Choroid plexus epithelial cell (primary cell): ENCODE results near the gene ZNF598.
A peak's percentile ranks its signal among the peaks of the same experiment; 100 is the strongest.
"Not testable (repeated sequence)": the region's sequence is repeated elsewhere in the genome, so short reads cannot be mapped to it uniquely, and the experiment has no call there.

Experiments
- DNase-seq: peaks from one replicate; pipeline ENCODE4 v3.0.0-alpha.2; 2010; ENCODE audit warnings: low read depth
- H3K4me3 ChIP-seq: 2 replicates; pipeline ENCODE4 v1.5.1; 2011; ENCODE audit warnings: low read depth, mild to moderate bottlenecking, control low read depth, low read length, moderate library complexity
- TF ChIP-seq, protein P1 (sequence below): conservative IDR thresholded peaks from 2 replicates; pipeline ENCODE4 v1.5.1; 2011; ENCODE audit warnings: low read depth, mild to moderate bottlenecking, control low read depth, inconsistent platforms, low read length, moderate library complexity

The ZNF598 gene

DNA sequence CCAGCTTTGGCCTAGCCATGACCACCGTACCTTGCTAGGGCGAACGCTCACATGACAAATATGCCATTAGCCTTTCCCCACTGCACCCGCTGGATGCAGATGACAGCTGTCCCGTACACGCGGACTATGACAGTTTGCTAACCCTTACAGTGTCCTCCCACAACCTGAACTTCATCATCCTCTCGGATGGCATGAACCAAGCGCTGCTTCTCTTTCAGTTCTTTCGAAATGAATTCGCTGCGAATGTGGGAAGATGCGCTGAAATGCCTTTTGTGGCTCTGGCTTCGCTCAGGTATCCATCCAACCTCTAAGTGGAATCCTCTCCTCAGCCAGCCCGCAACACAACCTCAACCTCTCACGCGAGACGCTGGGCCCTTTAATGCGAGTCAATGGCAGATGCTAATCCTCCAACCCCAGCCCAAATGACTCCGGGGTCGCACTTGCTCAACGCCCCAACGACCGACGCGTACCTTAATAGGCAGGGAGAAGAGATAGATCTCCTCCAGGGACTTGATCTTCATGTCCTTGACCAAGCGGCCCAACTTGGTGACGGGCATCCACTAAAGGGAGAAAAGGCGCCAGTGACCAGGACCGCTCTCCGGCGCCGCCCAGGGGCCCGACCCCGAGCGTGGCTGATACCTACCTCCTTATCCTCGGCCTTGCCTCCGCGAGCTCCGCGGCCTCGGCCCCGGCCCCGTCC, 45.7 kb downstream of the ZNF598 start:
- TF ChIP-seq, protein P1, sequence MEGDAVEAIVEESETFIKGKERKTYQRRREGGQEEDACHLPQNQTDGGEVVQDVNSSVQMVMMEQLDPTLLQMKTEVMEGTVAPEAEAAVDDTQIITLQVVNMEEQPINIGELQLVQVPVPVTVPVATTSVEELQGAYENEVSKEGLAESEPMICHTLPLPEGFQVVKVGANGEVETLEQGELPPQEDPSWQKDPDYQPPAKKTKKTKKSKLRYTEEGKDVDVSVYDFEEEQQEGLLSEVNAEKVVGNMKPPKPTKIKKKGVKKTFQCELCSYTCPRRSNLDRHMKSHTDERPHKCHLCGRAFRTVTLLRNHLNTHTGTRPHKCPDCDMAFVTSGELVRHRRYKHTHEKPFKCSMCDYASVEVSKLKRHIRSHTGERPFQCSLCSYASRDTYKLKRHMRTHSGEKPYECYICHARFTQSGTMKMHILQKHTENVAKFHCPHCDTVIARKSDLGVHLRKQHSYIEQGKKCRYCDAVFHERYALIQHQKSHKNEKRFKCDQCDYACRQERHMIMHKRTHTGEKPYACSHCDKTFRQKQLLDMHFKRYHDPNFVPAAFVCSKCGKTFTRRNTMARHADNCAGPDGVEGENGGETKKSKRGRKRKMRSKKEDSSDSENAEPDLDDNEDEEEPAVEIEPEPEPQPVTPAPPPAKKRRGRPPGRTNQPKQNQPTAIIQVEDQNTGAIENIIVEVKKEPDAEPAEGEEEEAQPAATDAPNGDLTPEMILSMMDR, result peak; percentile 26
- H3K4me3 ChIP-seq, result peak overlapping the region; percentile 95
- peak; percentile 41 for DNase-seq

DNA sequence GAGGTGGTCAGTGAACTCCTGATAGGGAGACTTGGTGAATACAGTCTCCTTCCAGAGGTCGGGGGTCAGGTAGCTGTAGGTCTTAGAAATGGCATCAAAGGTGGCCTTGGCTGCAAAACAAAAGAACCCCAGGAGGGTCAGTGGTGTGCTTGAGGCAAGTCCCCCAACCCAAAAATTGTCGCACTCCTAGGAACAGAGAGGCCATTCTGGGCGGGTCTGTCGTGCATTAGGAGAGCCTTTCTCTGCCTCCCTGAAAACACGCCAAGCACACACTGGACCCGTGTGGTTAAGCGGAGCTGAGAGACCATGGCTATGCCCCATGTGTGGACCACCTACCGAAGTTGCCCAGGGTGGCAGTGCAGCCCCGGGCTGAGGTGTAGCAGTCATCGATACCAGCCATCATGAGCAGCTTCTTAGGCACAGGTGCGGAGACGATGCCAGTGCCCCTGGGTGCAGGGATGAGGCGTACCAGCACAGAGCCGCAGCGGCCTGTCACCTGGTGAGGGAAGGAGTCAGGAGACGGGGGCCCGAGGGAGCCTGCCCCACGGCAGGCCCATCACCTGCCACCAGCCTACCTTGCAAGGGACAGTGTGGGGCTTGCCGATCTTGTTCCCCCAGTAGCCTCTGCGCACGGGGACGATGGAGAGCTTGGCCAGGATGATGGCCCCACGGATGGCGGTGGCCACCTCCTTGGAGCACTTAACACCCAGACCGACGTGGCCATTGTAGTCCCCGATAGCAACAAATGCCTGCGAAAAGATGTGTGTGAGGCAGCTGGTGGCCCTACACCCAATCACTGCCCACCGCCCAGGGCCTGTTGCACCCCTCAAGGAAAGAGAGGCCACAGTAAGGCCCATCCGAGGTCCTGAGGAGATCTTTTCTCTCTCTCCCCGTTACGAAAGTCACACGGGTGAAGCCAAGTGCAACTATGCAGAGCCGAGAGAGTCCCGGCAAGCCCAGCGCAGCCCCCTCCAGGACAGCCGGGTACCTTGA, 47.2 kb downstream of the ZNF598 start:
- H3K4me3 ChIP-seq, result peak overlapping the region; percentile 39
- DNase-seq, result not testable (repeated sequence)

DNA sequence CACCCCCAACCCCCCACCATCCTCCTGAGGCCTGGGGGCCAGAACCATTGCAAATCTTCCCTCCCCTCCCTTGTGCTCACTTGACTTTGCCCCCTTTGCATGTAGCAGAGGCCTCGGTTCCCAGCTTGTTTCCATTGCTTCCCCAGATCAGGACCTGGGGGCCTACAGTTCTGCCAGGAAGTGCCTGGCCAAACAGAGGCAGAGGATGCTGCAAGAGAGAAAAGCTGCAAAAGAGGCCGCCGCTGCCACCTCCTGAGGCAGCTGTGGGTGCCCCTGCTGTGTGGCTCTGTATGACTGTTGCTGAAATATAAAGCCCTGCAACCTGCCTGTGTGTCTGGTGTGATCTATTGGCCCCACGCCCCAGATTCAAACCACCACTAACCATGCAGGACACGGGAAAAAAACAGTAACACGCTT, 48.0 kb downstream of the ZNF598 start:
- DNase-seq, result no peak
- TF ChIP-seq, protein P1, result no peak
- H3K4me3 ChIP-seq, result no peak overlapping the region

DNA sequence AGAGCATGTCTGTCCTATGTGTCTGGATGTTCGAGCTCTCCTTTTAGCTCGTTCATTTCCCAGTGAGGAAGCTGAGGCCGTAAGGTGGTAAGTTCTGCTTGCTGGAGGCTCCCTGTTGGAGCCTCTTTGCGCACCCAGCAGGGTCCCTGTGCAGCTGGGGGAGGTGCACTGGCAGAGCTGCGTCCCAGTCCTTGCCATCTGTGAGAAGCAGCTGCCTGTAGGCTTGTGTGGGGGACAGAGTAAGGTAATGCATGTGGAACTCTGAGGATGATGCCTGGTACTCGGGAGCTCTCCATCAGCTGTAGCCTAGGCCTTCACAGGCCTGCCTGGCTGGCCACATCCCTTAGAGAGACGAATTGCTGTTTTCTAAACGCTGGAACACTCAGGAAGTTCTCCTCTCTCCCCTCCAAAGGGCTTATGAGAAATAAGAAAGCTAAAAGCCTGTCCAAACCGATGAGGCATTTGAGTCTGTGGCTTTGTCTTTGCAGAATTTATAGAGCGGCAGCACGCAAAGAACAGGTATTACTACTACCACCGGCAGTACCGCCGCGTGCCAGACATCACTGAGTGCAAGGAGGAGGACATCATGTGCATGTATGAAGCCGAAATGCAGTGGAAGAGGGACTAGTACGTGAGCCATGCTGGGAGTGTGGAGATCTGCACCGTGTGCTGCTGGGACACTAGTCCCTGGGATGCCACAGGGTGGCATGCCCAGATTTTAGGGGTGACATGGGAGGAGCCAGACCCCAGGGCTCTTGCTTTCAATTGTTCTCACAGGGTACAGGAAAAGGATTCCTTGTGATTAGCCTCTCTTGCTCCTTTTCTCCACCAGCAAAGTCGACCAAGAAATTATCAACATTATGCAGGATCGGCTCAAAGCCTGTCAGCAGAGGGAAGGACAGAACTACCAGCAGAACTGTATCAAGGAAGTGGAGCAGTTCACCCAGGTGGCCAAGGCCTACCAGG, 48.7 kb downstream of the ZNF598 start:
- TF ChIP-seq, protein P1, result no peak
- DNase-seq, result peak; percentile 45
- peak overlapping the region; percentile 92 for H3K4me3 ChIP-seq

DNA sequence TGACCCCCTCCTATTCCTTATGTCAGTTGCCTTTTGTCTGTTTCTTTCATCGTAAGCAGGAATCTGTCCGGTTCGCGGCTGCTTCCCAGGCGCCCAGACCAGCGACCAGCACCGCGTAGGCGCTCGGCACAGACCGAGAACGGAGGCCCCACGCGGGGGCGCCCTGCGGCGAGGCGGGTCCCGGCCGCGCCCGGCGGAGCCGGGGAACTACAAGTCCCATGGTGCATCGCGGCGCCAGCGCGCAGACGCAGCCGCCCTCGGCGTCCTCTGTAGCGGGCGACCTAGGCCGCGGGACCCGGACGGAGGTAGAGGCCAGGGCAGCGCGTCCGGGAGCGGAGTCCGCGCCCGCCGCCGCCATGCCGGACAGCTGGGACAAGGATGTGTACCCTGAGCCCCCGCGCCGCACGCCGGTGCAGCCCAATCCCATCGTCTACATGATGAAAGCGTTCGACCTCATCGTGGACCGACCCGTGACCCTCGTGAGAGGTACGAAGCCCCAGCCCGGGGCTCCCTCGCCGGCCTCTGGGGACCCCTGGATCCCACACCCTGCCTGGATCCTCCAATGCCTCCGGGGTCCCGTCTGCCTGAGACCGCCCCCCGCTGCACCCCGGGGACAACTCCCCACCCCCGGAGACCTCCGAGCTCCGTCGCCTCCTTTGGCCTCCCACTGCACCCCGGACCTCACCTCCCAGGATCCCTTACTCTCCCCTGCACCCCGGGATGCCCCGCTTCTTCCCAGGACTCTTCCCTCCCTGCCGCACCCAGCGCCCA, 50.2 kb downstream of the ZNF598 start, which contains the start of gene NDUFB10:
Gene NDUFB10, plus strand, starts transcription at position 270 of the 771 bp plus-strand sequence. Its CDS starts 87 bp downstream, at position 357.
- H3K4me3 ChIP-seq, result peak within 1 kb of the TSS; percentile 92
- peak; percentile 90 for DNase-seq
- TF ChIP-seq, protein P1, result peak; percentile 40

DNA sequence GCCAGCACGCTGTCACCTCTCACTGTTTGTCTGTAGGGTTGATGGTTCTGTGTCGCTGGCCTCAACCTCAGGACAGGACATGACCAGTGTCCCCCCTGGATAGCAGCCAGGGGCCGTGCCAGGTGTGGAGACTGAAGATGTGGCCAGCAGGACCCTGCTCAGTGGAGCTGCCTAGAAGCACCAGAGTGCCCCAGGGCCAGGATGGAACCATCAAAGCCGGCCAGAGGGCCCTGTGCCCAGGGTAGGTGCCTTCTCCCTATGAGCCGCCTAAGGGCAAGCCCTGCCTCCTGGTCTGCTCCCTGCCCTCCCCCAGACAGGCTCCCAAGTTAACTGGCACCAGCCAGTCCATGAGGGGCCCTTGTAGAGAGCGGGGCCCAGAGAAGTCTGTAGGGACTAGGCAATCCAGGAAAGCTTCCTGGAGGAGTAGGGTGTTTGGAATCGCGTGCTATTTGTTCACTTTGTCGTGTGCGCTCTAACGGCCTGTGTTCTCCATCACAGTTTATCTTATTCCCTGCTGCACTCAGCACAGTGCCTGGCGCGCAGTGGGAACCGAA, 50.8 kb downstream of the ZNF598 start:
- DNase-seq, result no peak
- TF ChIP-seq, protein P1, result no peak
- peak overlapping the region; percentile 92 for H3K4me3 ChIP-seq

DNA sequence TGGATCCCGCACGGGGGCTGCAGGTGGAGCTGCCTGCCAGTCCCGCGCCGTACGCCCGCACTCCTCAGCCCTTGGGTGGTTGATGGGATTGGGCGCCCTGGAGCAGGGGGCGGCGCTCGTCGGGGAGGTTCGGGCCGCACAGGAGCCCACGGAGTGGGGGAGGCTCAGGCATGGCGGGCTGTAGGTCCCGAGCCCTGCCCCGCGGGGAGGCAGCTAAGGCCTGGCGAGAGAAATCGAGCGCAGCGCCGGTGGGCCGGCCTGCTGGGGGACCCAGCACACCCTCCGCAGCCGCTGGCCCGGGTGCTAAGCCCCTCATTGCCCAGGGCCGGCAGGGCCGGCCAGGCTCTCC, 51.5 kb downstream of the ZNF598 start:
- not testable (repeated sequence) for DNase-seq, H3K4me3 ChIP-seq

DNA sequence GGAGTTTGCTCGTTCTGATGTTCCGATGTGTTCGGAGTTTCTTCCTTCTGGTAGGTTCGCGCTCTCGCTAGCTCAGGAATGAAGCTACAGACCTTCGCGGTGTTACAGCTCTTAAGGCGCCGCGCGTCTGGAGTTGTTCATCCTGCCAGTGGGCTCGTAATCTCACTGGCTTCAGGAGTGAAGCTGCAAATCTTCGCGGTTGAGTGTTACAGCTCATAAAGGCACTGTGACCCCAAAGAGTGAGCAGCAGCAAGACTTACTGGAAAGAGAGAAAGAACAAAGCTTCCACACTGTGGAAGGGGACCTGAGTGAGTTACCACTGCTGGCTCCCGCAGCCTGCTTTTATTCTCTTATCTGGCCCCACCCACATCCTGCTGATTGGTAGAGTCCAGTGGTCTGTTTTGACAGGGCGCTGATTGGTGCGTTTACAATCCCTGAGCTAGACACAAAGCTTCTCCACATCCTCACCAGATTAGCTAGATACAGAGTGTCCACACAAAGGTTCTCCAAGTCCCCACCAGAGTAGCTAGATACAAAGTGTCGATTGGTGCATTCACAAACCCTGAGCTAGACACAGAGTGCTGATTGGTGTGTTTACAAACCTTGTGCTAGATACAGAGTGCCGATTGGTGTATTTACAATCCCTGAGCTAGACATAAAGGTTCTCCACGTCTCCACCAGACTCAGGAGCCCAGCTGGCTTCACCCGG, 52.0 kb downstream of the ZNF598 start:
- DNase-seq, H3K4me3 ChIP-seq: not testable (repeated sequence)
